Measurements from ENCODE around the gene MYO10. TPM values are rescaled to one million over a fixed set of nuclear protein-coding genes. Genes with fewer than 3 reads are reported as not detected.

MYO10 gene
- total RNA-seq, 4 donors from 2014 or later: 5.6 to 11.0 (median 6.4) TPM

DNA sequence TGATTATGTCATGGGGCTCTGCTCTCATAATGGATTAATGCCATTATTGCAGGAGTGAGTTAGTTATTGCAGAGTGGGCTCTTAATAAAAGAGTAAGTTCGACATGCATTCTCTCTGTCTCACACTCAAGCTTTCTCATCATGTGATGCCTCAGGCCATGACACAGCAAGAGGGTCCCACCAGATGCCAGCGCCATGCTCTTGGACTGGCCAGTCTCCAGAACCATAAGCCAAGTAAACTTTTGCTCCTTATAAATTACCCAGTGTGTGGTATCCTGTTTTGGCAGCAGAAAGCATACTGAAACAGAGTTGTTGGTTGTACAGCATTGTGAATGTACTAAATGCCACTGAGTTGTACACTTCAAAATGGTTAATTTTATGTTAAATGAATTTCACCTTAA is 138.1 kb downstream of the MYO10 start:
- no peaks in the 10 kb centered on the region for H3K4me1 ChIP-seq
- TF ChIP-seq, protein P1, sequence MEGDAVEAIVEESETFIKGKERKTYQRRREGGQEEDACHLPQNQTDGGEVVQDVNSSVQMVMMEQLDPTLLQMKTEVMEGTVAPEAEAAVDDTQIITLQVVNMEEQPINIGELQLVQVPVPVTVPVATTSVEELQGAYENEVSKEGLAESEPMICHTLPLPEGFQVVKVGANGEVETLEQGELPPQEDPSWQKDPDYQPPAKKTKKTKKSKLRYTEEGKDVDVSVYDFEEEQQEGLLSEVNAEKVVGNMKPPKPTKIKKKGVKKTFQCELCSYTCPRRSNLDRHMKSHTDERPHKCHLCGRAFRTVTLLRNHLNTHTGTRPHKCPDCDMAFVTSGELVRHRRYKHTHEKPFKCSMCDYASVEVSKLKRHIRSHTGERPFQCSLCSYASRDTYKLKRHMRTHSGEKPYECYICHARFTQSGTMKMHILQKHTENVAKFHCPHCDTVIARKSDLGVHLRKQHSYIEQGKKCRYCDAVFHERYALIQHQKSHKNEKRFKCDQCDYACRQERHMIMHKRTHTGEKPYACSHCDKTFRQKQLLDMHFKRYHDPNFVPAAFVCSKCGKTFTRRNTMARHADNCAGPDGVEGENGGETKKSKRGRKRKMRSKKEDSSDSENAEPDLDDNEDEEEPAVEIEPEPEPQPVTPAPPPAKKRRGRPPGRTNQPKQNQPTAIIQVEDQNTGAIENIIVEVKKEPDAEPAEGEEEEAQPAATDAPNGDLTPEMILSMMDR (IDR thresholded peaks at IDR 0.05): no peak
- no peak for TF ChIP-seq POLR2A (IDR thresholded peaks at IDR 0.05)
- TF ChIP-seq POLR2AphosphoS5 (IDR thresholded peaks at IDR 0.05): no peak
- no peak for TF ChIP-seq EP300 (IDR thresholded peaks at IDR 0.05)
- no peak overlapping the region for H3K27ac ChIP-seq
- WGBS, 2 donors (ENCODE audit: low coverage in 1 of 2): 80 to 100% methylated on average over 1 of the region's 2 CpGs
- H3K36me3 ChIP-seq: no peaks in the 10 kb centered on the region
- H3K9me3 ChIP-seq: no peaks in the 10 kb centered on the region
- no peaks in the 10 kb centered on the region for H3K27me3 ChIP-seq
- H3K4me3 ChIP-seq: no peak overlapping the region
- ATAC-seq: no peak

DNA sequence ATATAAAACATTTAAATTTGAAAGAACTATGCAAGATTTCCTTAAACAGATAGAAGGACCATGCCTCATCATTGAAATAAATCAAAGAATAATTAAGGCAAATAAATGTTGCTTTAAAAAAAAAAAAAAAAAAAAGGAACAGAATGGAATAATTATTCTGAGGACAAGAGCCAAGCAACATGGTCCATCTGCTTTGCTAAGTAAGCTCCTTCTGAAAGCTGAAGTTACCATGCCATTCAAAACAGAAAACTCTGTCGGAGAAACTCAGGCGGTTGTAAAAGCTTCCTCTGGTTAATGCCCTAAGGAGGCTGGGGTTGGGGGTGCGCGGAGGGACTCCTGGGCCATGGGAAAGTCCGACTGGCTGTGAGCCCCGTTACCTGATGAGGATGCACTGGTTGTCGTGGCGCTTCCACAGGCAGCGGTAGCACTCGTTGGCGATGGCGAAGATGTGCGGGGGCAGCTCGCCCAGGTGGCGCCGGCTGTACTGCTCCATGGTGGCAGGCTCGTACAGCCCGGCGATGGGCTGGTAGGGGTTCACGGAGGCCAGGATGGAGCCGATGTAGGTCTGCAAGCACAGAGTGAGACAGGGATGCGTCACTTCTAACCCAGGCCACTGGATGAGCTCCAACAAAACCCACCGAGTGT is 141.7 kb downstream of the MYO10 start:
- no peaks in the 10 kb centered on the region for H3K36me3 ChIP-seq
- no peaks in the 10 kb centered on the region for H3K4me1 ChIP-seq
- no peak for ATAC-seq
- H3K27ac ChIP-seq: no peak overlapping the region
- H3K27me3 ChIP-seq: no peaks in the 10 kb centered on the region
- WGBS, 2 donors (ENCODE audit: low coverage in 1 of 2): 80% methylated on average over 1 to 2 of the region's 23 CpGs
- TF ChIP-seq POLR2AphosphoS5 (IDR thresholded peaks at IDR 0.05) (no peak), EP300 (IDR thresholded peaks at IDR 0.05) (no peak), POLR2A (IDR thresholded peaks at IDR 0.05) (no peak)
- TF ChIP-seq, protein P1 (IDR thresholded peaks at IDR 0.05): no peak
- no peak overlapping the region for H3K4me3 ChIP-seq
- no peaks in the 10 kb centered on the region for H3K9me3 ChIP-seq

DNA sequence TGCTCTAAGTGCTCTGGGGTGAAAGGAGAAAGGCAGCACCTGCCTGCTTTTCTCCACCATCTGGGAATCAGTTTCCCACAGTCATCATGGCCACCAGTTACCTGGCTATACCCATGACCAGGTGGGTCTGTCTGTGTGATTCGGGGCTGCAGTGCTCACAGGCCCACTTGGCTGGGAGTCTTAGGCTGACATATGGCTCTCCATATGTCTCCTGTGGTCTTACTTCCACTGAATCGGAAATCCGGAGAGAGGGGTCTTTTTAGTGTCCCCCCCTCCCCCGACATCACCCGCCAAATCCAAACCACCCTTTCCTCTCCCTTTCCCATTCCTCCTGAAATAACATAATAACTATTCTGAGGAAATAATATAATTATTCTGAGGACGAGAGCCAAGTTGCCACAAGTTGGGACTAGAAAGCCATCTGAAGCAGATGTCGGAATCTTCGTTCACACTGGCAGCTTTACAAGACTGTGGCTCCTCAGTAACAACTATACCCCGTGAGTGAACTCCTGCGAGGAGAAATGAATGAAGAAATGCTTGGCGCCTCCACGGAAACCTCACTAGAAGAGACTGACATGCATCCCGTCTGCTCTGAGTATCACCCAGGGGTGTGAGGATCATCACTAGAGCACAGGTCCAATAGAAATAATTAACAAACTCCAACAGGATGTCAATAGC is 143.4 kb downstream of the MYO10 start:
- no peaks in the 10 kb centered on the region for H3K36me3 ChIP-seq
- no peaks in the 10 kb centered on the region for H3K27me3 ChIP-seq
- ATAC-seq: no peak
- H3K4me3 ChIP-seq: no peak overlapping the region
- TF ChIP-seq, protein P1 (IDR thresholded peaks at IDR 0.05): no peak
- no peak for TF ChIP-seq EP300 (IDR thresholded peaks at IDR 0.05)
- TF ChIP-seq POLR2A (IDR thresholded peaks at IDR 0.05): no peak
- H3K9me3 ChIP-seq: no peaks in the 10 kb centered on the region
- no peaks in the 10 kb centered on the region for H3K4me1 ChIP-seq
- 75 to 83% methylated on average over 3 to 12 of the region's 13 CpGs for WGBS, 2 donors (ENCODE audit: low coverage in 1 of 2)
- no peak overlapping the region for H3K27ac ChIP-seq

GRCh38 chr5:16791904-16792597 is 144.0 kb downstream of the MYO10 start:
- no peaks in the 10 kb centered on the region for H3K4me1 ChIP-seq
- H3K27ac ChIP-seq: no peak overlapping the region
- TF ChIP-seq POLR2AphosphoS5 (IDR thresholded peaks at IDR 0.05): no peak
- TF ChIP-seq, protein P1 (IDR thresholded peaks at IDR 0.05): no peak
- no peak for TF ChIP-seq POLR2A (IDR thresholded peaks at IDR 0.05)
- no peak for TF ChIP-seq EP300 (IDR thresholded peaks at IDR 0.05)
- no peaks in the 10 kb centered on the region for H3K27me3 ChIP-seq
- no peak for ATAC-seq
- no peaks in the 10 kb centered on the region for H3K9me3 ChIP-seq
- H3K36me3 ChIP-seq: no peaks in the 10 kb centered on the region
- no peak overlapping the region for H3K4me3 ChIP-seq
- WGBS, 2 donors (ENCODE audit: low coverage in 1 of 2): 63 to 69% methylated on average over 7 to 8 of the region's 10 CpGs
